Effector memory CD4-positive, alpha-beta T cell (primary cell): ENCODE data around the gene NFATC2.

Experiments used
- DNase-seq, 3 donors: peaks; one replicate each; pipeline ENCODE4 v3.0.0-alpha.2; 2020
- H3K27ac ChIP-seq: 2 replicates; pipeline ENCODE4 v1.7.0; 2013; ENCODE audit warnings: mild to moderate bottlenecking, low read length, moderate library complexity; ENCODE audit not compliant: insufficient read depth, poor library complexity, severe bottlenecking
- H3K27me3 ChIP-seq: replicated peaks from 2 replicates; pipeline ENCODE4 v1.7.0; 2013; ENCODE audit warnings: mild to moderate bottlenecking, low read length; ENCODE audit not compliant: insufficient read depth, control insufficient read depth, poor library complexity, severe bottlenecking
- H3K36me3 ChIP-seq: 2 replicates; pipeline ENCODE4 v1.7.0; 2013; ENCODE audit warnings: mild to moderate bottlenecking, low read length, moderate library complexity; ENCODE audit not compliant: control insufficient read depth, insufficient read depth
- H3K4me1 ChIP-seq: 2 replicates; pipeline ENCODE4 v1.7.0; 2013; ENCODE audit warnings: low read length, mild to moderate bottlenecking; ENCODE audit not compliant: control insufficient read depth, insufficient read depth, poor library complexity, severe bottlenecking
- H3K4me3 ChIP-seq: 2 replicates; pipeline ENCODE4 v1.7.0; 2013; ENCODE audit warnings: low read length, low read depth, mild to moderate bottlenecking; ENCODE audit not compliant: insufficient read depth, poor library complexity, severe bottlenecking
- H3K9me3 ChIP-seq: 2 replicates; pipeline ENCODE4 v1.7.0; 2013; ENCODE audit warnings: mild to moderate bottlenecking, low read length, moderate library complexity; ENCODE audit not compliant: control insufficient read depth

Gene NFATC2

GRCh38 chr20:51447765-51448148 is 94.8 kb downstream of the NFATC2 start:
- H3K27ac ChIP-seq, result no peak overlapping the region
- no peaks in the 10 kb centered on the region for H3K9me3 ChIP-seq
- H3K4me3 ChIP-seq, result no peak overlapping the region
- no peaks in the 10 kb centered on the region for H3K4me1 ChIP-seq
- H3K27me3 ChIP-seq, result no peaks in the 10 kb centered on the region
- DNase-seq, result no peak
- peaks cover 56% of the 10 kb centered on the region for H3K36me3 ChIP-seq

- Histone ChIP-seq H3K36me3 (peaks cover 54% of the 10 kb centered on the region), H3K4me1 (no peaks in the 10 kb centered on the region), H3K27me3 (no peaks in the 10 kb centered on the region), H3K27ac (no peak overlapping the region), H3K9me3 (no peaks in the 10 kb centered on the region), H3K4me3 (no peak overlapping the region)
- DNase-seq, result no peak
Observed at GRCh38 chr20:51447097-51447764, 95.3 kb downstream of the NFATC2 start.

DNA sequence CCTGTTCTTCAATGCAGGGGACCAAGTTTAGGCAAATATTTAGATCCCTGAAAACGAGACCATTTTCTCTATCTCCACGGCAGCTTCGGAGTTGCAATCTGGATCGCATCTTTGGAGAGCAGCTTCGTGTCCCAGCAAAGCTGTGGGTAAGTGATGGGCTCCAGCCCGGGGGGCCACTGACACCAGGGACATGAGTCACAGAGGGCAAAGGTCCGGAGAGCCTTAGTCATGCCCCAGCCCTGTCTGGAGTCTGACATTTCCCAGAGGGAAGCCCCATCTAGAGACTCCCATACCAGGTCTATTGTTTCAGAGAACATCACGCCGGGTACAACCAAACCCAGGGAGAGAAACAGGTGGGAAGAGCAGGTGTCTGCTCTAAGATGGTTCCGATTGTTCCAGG is 95.9 kb downstream of the NFATC2 start:
- no peak for DNase-seq
- Histone ChIP-seq H3K27me3 (no peaks in the 10 kb centered on the region), H3K9me3 (no peaks in the 10 kb centered on the region), H3K4me3 (no peak overlapping the region), H3K4me1 (no peaks in the 10 kb centered on the region), H3K27ac (no peak overlapping the region), H3K36me3 (peaks cover 54% of the 10 kb centered on the region)

- H3K9me3 ChIP-seq, result no peaks in the 10 kb centered on the region
- H3K36me3 ChIP-seq, result peaks cover 51% of the 10 kb centered on the region
- H3K4me1 ChIP-seq, result peaks cover 2% of the 10 kb centered on the region
- no peak for DNase-seq
- H3K27me3 ChIP-seq, result no peaks in the 10 kb centered on the region
- H3K27ac ChIP-seq, result no peak overlapping the region
- H3K4me3 ChIP-seq, result no peak overlapping the region
Observed at GRCh38 chr20:51446230-51446629, 96.3 kb downstream of the NFATC2 start.

GRCh38 chr20:51445591-51445990 is 96.9 kb downstream of the NFATC2 start:
- Histone ChIP-seq H3K9me3 (no peaks in the 10 kb centered on the region), H3K27ac (no peak overlapping the region), H3K4me1 (peaks cover 7% of the 10 kb centered on the region), H3K27me3 (no peaks in the 10 kb centered on the region), H3K4me3 (no peak overlapping the region), H3K36me3 (peaks cover 45% of the 10 kb centered on the region)
- no peak for DNase-seq

DNA sequence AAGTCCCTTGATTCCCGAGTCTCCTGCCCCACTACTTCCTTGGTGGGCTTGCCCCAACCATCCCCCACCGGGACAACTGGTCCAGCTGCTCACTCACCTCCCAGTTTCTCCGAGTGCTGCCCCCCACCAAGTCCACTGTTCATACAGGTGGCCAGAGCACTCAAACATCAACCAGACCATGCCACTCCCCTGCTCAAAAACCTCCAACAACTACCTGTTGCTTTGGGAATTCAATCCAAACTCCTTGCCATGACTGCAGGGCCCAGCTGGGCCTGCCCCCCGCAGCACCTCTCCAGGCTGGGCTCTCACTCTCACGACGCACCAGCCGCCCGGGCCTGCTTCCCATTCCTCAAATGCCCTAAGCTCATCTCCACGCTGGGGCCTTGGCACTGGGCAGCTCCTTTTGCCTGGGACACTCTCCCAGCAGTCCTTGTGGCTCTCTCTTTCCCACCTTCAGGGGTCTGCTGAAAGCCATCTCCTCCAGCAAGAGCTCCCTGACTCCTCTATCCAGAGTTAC is 97.5 kb downstream of the NFATC2 start:
- no peak for DNase-seq
- H3K27ac ChIP-seq, result no peak overlapping the region
- peaks cover 40% of the 10 kb centered on the region for H3K36me3 ChIP-seq
- no peaks in the 10 kb centered on the region for H3K9me3 ChIP-seq
- no peaks in the 10 kb centered on the region for H3K27me3 ChIP-seq
- no peak overlapping the region for H3K4me3 ChIP-seq
- peaks cover 10% of the 10 kb centered on the region for H3K4me1 ChIP-seq

DNA sequence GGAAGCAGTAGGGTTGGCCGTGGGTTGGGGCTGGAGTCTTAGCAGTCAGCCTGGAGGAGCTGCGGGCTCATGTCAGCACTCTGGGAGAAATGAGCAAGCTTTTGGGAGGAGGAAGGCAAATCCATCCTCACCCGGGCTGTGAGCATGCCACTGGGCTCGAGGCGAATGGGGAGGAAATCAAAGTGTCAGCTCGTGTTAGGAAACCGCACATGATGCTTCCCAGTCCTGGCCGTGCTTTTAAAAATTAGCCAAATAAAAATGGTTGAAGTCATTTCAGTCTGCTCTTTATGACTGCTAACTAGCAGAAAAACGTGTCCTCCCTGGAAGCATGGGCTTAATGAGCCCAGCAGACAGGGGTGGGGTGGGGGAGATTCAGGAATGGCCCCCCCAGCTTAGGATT is 98.1 kb downstream of the NFATC2 start:
- no peaks in the 10 kb centered on the region for H3K27me3 ChIP-seq
- no peak overlapping the region for H3K4me3 ChIP-seq
- no peak overlapping the region for H3K27ac ChIP-seq
- H3K4me1 ChIP-seq, result peaks cover 10% of the 10 kb centered on the region
- H3K9me3 ChIP-seq, result no peaks in the 10 kb centered on the region
- peaks cover 35% of the 10 kb centered on the region for H3K36me3 ChIP-seq
- DNase-seq, result no peak

GRCh38 chr20:51442602-51443001 is 99.9 kb downstream of the NFATC2 start:
- no peak for DNase-seq
- peaks cover 36% of the 10 kb centered on the region for H3K36me3 ChIP-seq

DNA sequence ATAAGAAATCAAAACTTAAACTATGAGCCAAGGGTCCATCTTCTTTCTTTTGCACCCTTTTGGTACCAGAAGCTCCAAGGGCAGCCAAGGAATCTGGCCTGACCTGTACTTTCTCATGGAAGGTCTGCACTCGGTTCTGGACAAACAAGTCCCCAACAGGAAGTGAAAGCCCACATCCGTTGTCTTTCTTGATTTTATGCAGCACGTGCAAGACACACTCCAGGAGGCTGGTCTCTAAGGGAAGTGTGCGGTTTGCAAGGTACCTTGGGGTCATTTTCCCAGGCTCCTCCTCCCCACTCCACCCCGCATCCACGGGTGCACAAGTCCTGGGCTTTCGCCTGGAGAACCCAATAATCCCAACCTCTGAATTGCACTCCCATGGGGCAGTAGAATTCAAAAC is 101.9 kb downstream of the NFATC2 start:
- no peaks in the 10 kb centered on the region for H3K9me3 ChIP-seq
- H3K4me1 ChIP-seq, result peaks cover 10% of the 10 kb centered on the region
- H3K36me3 ChIP-seq, result peaks cover 24% of the 10 kb centered on the region
- H3K4me3 ChIP-seq, result no peak overlapping the region
- no peak for DNase-seq
- no peak overlapping the region for H3K27ac ChIP-seq
- no peaks in the 10 kb centered on the region for H3K27me3 ChIP-seq

More at GRCh38 chr20:51442602-51443001, 99.9 kb downstream of the NFATC2 start:
- Histone ChIP-seq H3K27me3 (no peaks in the 10 kb centered on the region), H3K9me3 (no peaks in the 10 kb centered on the region), H3K27ac (no peak overlapping the region), H3K4me3 (no peak overlapping the region), H3K4me1 (peaks cover 10% of the 10 kb centered on the region)

DNA sequence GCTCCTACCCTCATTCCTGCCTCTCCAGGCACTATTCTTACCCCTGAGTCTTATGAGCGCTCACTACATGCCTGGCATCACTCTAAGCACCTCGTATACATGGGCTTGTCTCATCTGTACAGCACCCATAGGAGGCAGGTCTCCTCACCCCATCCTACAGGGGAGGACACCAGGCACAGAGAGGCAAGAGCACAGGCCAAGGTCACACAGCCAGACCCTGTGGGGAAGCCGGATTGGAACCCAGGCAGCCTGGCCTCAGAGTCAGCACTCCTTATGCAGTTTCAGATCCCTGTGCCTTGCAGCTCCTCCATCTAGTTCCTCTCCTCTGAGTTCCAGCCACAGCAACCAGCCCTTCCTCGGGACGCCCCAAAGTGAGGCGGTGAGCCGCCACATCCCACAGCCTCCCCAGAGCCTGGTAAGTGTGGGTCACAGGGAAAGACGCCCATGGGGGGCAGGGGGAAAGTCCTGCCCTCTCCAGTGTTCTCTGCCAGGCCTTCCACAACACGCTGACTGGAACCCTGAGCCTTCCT is 103.3 kb downstream of the NFATC2 start:
- H3K27me3 ChIP-seq, result no peaks in the 10 kb centered on the region
- no peaks in the 10 kb centered on the region for H3K9me3 ChIP-seq
- no peak overlapping the region for H3K27ac ChIP-seq
- peaks cover 37% of the 10 kb centered on the region for H3K36me3 ChIP-seq
- no peak for DNase-seq
- H3K4me1 ChIP-seq, result peaks cover 10% of the 10 kb centered on the region
- H3K4me3 ChIP-seq, result no peak overlapping the region
